CD4-positive, alpha-beta T cell treated with Interleukin-10 for 1 hour (primary cell): ENCODE data around the gene CHCT1.

Experiments used
- DNase-seq: peaks from one replicate; pipeline ENCODE4 v3.0.0-alpha.2; 2020

The CHCT1 gene

GRCh38 chr17:60445144-60445543 is 22.9 kb downstream of the CHCT1 start:
- no peak for DNase-seq

GRCh38 chr17:60447375-60447774 is 25.1 kb downstream of the CHCT1 start:
- DNase-seq: no peak

GRCh38 chr17:60451071-60451470 is 28.8 kb downstream of the CHCT1 start:
- no peak for DNase-seq

- DNase-seq: no peak
Observed at GRCh38 chr17:60451965-60452364, 29.7 kb downstream of the CHCT1 start.

- no peak for DNase-seq
Observed at GRCh38 chr17:60455378-60455777, 33.1 kb downstream of the CHCT1 start.

- DNase-seq: no peak
Observed at GRCh38 chr17:60457148-60457547, 34.9 kb downstream of the CHCT1 start.

- no peak for DNase-seq
Observed at GRCh38 chr17:60461584-60461983, 39.3 kb downstream of the CHCT1 start.

- no peak for DNase-seq
Observed at GRCh38 chr17:60463157-60463835, 41.0 kb downstream of the CHCT1 start.

- no peak for DNase-seq
Observed at GRCh38 chr17:60464343-60464742, 42.1 kb downstream of the CHCT1 start.

GRCh38 chr17:60468371-60468770 is 46.1 kb downstream of the CHCT1 start:
- no peak for DNase-seq

- no peak for DNase-seq
Observed at GRCh38 chr17:60471451-60471850, 49.2 kb downstream of the CHCT1 start.

GRCh38 chr17:60472449-60472848 is 50.2 kb downstream of the CHCT1 start:
- no peak for DNase-seq

GRCh38 chr17:60473788-60474187 is 51.5 kb downstream of the CHCT1 start:
- DNase-seq: no peak
